Naive thymus-derived CD8-positive, alpha-beta T cell (primary cell): ENCODE data around the gene SPRR1B. TPM values are rescaled to one million over a fixed set of nuclear protein-coding genes. Genes with fewer than 3 reads are reported as not detected.
"Not testable (repeated sequence)": the region's sequence is repeated elsewhere in the genome, so short reads cannot be mapped to it uniquely, and the experiment has no call there.

Experiments
- ATAC-seq, 2 donors: fragments of 150-1000 bp; cut with Tn5 transposase in 1 of 2; sonication (Bioruptor Pico), chemical (Tn5 transposase) in 1 of 2; 1 replicate in 1 of 2; 2 replicates in 1 of 2; pipeline ENCODE4 v1.10.0; 2021; ENCODE audit warnings: mild to moderate bottlenecking in 2 of 2, moderate library complexity in 2 of 2
- POLR2A ChIA-PET: fragments of 350-600 bp; sonication (Branson Sonifier 250); formaldehyde crosslinking; loops from one replicate; lab custom pipeline; 2021; ENCODE audit warnings: antibody characterized with exemption; lab: Charles Lee
- DNase-seq, 10 donors: peaks; one replicate each; pipeline versions ENCODE4 v3.0.0 to v3.0.0-alpha.2; 2020 to 2022
- H3K27ac Mint-ChIP-seq, 10 donors: one replicate each; pipeline ENCODE4 v1.8.0; 2020 to 2022; ENCODE audit warnings: mild to moderate bottlenecking in 10 of 10, mixed read lengths in 10 of 10, moderate library complexity in 4 of 10, inconsistent platforms in 1 of 10
- H3K27me3 Mint-ChIP-seq, 5 donors: one replicate each; pipeline ENCODE4 v1.8.0; 2021 to 2022; ENCODE audit warnings: mixed read lengths in 5 of 5
- H3K36me3 Mint-ChIP-seq, 3 donors: one replicate each; pipeline ENCODE4 v1.8.0; 2020 to 2022; ENCODE audit warnings: mixed read lengths in 3 of 3, mild to moderate bottlenecking in 2 of 3, inconsistent platforms in 1 of 3
- H3K4me1 Mint-ChIP-seq, 4 donors: one replicate each; pipeline ENCODE4 v1.8.0; 2021 to 2022; ENCODE audit warnings: mixed read lengths in 4 of 4
- H3K4me3 Mint-ChIP-seq, 10 donors: one replicate each; pipeline ENCODE4 v1.8.0; 2020 to 2022; ENCODE audit warnings: mild to moderate bottlenecking in 10 of 10, mixed read lengths in 10 of 10, moderate library complexity in 6 of 10, inconsistent platforms in 1 of 10
- H3K9me3 Mint-ChIP-seq, 9 donors: one replicate each; pipeline ENCODE4 v1.8.0; 2020 to 2022; ENCODE audit warnings: mixed read lengths in 9 of 9, mild to moderate bottlenecking in 3 of 9, inconsistent platforms in 1 of 9, moderate library complexity in 1 of 9
- polyA plus RNA-seq, 3 donors: library from polyadenylated mRNA; unstranded; fragments of 300-500 nt; fragmentation: Illumina TruSeq; gene quantifications; one replicate each; pipeline ENCODE4 v1.2.3, GENCODE V29; 2021
- total RNA-seq, 8 experiments: library from RNA in 2 of 8; stranded (reverse) in 2 of 8; gene quantifications; one replicate each; pipeline ENCODE4 v1.2.3 and lab custom pipeline; 2021 to 2026

The SPRR1B gene
- total and polyA plus RNA-seq, 5 experiments from 2014 or later, result not detected

DNA sequence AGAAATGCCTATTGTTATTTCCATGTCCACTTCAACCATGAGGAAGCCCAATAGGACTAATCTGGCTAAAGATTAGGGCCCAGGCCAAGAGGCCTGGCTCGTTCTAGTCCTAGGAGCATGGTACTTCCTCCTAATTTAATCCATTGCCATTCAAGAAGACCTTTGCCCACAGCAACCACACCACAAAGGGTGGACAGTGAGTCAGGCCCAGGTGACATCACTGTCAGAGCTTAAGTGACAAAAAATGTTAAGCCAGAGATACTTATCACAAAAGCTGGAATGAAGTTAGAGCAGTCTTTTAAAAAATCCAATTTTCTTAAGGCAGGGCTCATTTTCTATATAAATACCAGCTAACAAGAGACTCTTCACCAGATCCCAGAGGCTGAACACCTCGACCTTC, 29.6 kb upstream of the SPRR1B start, which contains the start of gene SPRR3:
Gene SPRR3, plus strand, starts transcription at position 368 of the 400 bp plus-strand sequence. CDS start 1,272 bp downstream, outside the sequence.
- H3K27me3 Mint-ChIP-seq, result peaks cover 4 to 37% (median 13%) of the 10 kb centered on the region in 5 donors
- peaks cover 0 to 4% (median 0%) of the 10 kb centered on the region in 4 donors for H3K4me1 Mint-ChIP-seq
- DNase-seq (no peak), ATAC-seq (no peak)
- no peaks in the 10 kb centered on the region for H3K36me3 Mint-ChIP-seq
- no peak within 1 kb of the TSS for H3K27ac Mint-ChIP-seq
- H3K9me3 Mint-ChIP-seq, result peaks cover 0 to 8% (median 0%) of the 10 kb centered on the region in 9 donors
- POLR2A ChIA-PET, result no interaction called here
- no peak within 1 kb of the TSS for H3K4me3 Mint-ChIP-seq

DNA sequence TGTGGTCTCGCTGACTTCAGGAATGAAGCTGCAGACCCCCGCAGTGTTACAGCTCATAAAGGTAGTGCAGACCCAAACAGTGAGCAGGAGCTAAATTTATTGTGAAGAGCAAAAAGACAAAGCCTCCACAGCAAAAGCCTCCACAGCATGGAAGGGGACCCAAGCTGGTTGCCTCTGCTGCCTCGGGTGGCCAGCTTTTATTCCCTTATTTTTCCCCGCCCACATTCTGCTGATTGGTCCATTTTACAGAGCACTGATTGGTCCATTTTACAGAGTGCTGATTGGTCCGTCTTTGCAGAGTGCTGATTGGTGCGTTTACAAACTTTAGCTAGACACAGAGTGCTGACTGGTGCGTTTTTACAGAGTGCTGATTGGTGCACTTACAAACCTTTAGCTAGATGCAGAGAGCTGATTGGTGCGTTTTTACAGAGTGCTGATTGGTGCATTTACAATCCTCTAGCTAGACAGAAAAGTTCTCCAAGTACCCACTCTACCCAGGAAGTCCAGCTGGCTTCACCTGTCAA, 19.7 kb upstream of the SPRR1B start:
- H3K4me1 Mint-ChIP-seq, H3K27ac Mint-ChIP-seq, DNase-seq, H3K4me3 Mint-ChIP-seq, H3K36me3 Mint-ChIP-seq, H3K9me3 Mint-ChIP-seq, POLR2A ChIA-PET, ATAC-seq: not testable (repeated sequence)
- H3K27me3 Mint-ChIP-seq, result peaks cover 1 to 32% (median 6%) of the 10 kb centered on the region in 5 donors

DNA sequence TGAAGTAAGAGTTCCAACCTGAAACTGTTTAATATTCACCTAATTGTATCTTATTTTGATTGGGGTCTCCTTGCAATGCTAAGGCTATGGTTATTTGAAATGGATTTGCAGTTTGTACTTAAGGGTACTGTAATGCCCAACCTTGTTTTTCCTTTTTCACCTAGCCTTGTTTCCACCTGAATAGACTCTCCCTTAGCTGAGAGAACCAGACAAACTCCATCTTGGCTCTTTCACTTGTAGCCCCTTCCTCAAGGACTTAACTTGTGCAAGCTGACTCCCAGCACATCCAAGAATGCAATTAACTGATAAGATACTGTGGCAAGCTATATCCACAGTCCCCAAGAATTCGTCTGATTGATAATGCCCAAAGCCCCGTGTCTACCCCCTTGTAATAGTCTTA, 9.2 kb upstream of the SPRR1B start:
- DNase-seq, H3K4me1 Mint-ChIP-seq, H3K9me3 Mint-ChIP-seq, H3K36me3 Mint-ChIP-seq, ATAC-seq, POLR2A ChIA-PET, H3K27ac Mint-ChIP-seq, H3K4me3 Mint-ChIP-seq: not testable (repeated sequence)
- peaks cover 20 to 75% (median 38%) of the 10 kb centered on the region in 5 donors for H3K27me3 Mint-ChIP-seq

DNA sequence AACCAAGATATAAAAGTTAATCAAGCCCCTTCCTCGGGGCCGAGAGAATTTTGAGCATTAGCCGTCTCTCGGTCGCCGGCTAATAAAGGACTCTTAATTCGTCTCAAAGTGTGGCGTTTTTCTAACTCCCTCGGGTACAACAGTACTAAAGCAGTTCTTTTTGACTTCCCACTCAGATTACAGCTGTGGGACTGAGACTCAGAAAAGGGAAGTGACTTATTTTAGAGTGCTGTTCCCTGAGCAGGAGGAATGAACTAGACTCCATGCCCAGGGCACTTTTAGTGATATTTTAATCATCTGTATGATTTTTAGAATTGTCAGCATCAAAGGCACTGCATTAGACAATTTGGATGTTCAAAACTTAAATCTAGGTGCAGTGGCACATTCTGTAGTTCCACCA, 8.7 kb upstream of the SPRR1B start:
- H3K4me3 Mint-ChIP-seq, DNase-seq, H3K27ac Mint-ChIP-seq, ATAC-seq, POLR2A ChIA-PET, H3K4me1 Mint-ChIP-seq, H3K36me3 Mint-ChIP-seq, H3K9me3 Mint-ChIP-seq: not testable (repeated sequence)
- H3K27me3 Mint-ChIP-seq, result peaks cover 21 to 73% (median 38%) of the 10 kb centered on the region in 5 donors

DNA sequence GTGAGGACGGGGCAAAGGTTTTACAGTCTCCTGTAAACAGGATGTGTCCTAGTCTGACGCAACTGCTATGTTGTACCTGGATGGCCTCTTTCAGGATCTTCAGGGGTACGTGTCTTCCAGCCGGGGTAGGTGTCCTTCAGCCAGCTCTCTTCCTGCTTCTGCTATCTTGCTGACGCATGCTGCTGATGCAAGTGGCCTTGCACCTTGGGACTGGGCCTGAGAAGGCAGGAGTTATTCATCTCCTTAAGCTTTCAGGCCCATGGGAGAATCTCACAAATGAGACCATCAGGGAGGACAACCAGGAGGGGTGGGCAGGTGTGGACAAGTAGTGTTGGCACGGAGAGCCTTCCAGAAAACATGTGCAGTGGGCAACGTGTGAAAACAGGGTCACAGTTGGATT, 7.9 kb upstream of the SPRR1B start:
- Mint-ChIP-seq H3K27ac (no peak overlapping the region), H3K4me1 (peaks cover 0 to 2% (median 0%) of the 10 kb centered on the region in 4 donors), H3K27me3 (peaks cover 21 to 70% (median 37%) of the 10 kb centered on the region in 5 donors), H3K9me3 (no peaks in the 10 kb centered on the region), H3K4me3 (no peak overlapping the region), H3K36me3 (no peaks in the 10 kb centered on the region)
- DNase-seq, result no peak
- ATAC-seq, result no peak
- POLR2A ChIA-PET, result no interaction called here

DNA sequence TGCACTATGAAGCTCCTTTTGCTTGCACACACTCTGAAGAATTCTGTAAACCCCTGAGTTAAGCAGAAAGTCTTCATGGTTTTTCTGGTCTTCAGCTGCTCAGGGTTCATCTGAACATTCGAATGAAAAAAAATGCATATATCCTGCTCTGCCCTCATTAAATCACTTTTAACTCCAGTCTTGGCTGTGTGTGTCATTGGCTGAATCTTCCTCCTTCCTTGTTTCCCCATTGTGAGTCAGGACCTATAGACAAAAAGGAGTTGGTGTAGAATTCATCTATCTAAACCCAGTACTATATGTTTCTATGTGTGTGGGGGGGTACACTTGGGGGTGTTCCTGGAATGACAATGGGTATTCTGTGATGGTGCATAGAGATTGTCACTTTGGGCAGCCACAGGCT, 6.6 kb upstream of the SPRR1B start:
- ATAC-seq (no peak), DNase-seq (no peak)
- Mint-ChIP-seq H3K27me3 (peaks cover 23 to 76% (median 37%) of the 10 kb centered on the region in 5 donors), H3K9me3 (peaks cover 0 to 5% (median 0%) of the 10 kb centered on the region in 9 donors), H3K4me1 (peaks cover 0 to 2% (median 0%) of the 10 kb centered on the region in 4 donors), H3K36me3 (peaks cover 0 to 4% (median 0%) of the 10 kb centered on the region in 3 donors), H3K27ac (no peak overlapping the region), H3K4me3 (no peak overlapping the region)
- POLR2A ChIA-PET, result no interaction called here

DNA sequence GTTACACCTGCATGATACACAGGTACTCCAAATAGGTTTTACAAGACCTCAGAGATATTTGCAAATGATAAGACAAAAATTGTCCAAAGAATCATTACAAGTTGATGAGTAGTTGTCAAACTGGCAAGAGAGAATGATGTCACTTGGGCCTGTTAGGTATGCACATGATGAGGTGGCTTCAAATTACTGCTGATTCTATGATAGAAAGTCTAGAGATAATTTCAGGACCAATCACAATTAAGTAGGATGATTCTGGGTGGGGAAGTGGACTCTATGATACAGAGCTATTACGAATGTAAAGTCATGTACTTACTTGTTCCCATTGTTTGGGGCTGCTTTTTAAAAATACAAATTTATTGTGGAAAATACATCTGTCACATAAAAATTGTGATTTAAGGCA, 5.2 kb upstream of the SPRR1B start:
- peaks cover 0 to 5% (median 0%) of the 10 kb centered on the region in 9 donors for H3K9me3 Mint-ChIP-seq
- H3K27me3 Mint-ChIP-seq, result peaks cover 19 to 76% (median 27%) of the 10 kb centered on the region in 5 donors
- no peak for DNase-seq
- H3K4me3 Mint-ChIP-seq, result no peak overlapping the region
- no peak overlapping the region for H3K27ac Mint-ChIP-seq
- ATAC-seq, result no peak
- POLR2A ChIA-PET, result no interaction called here
- peaks cover 0 to 4% (median 0%) of the 10 kb centered on the region in 3 donors for H3K36me3 Mint-ChIP-seq
- H3K4me1 Mint-ChIP-seq, result peaks cover 0 to 2% (median 0%) of the 10 kb centered on the region in 4 donors

DNA sequence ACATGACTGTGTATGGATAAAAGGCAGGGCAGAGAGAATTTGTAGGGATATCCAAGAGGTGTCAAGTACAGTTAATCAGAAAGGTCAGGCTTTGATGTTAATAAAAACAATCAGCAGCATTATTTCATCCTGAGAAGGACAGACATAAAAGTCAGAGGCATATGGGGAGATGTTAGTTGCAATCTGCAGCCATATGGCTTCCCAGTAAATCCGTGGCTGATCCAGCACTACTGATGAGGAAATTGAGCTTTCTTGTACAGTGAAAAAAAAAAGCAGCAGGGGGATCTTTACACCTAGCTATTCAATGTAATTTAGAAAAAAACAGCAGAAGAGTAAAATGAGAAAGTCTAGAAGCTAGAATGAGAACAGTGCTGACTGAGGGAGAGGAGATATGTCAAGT, 2.2 kb upstream of the SPRR1B start:
- Mint-ChIP-seq H3K27ac (no peak overlapping the region), H3K4me1 (peaks cover 0 to 3% (median 0%) of the 10 kb centered on the region in 4 donors), H3K36me3 (peaks cover 0 to 4% (median 0%) of the 10 kb centered on the region in 3 donors), H3K4me3 (no peak overlapping the region), H3K9me3 (peaks cover 0 to 5% (median 0%) of the 10 kb centered on the region in 9 donors), H3K27me3 (peaks cover 13 to 63% (median 26%) of the 10 kb centered on the region in 5 donors)
- ATAC-seq, result no peak
- POLR2A ChIA-PET, result no interaction called here
- no peak for DNase-seq

DNA sequence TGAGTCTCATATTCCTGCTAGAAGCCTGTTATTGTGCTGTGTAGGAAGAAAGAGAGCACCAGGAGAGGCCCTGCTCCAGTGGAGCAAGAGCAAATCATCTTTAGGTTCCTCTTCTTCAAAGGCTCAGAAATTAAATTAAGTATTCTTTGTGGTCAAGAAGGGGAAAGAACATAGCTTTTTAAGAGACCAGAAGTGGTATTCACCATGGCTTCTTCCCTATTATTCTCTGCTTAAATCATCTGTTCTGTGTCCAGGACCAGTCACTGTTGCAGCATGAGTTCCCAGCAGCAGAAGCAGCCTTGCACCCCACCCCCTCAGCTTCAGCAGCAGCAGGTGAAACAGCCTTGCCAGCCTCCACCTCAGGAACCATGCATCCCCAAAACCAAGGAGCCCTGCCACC, 1.1 kb downstream of the SPRR1B start:
- POLR2A ChIA-PET, result no interaction called here
- no peak overlapping the region for H3K4me3 Mint-ChIP-seq
- DNase-seq, result no peak
- H3K4me1 Mint-ChIP-seq, result peaks cover 0 to 3% (median 0%) of the 10 kb centered on the region in 4 donors
- no peak overlapping the region for H3K27ac Mint-ChIP-seq
- no peak for ATAC-seq
- H3K36me3 Mint-ChIP-seq, result peaks cover 0 to 4% (median 0%) of the 10 kb centered on the region in 3 donors
- H3K9me3 Mint-ChIP-seq, result peaks cover 0 to 5% (median 0%) of the 10 kb centered on the region in 9 donors
- H3K27me3 Mint-ChIP-seq, result peaks cover 13 to 45% (median 26%) of the 10 kb centered on the region in 5 donors

DNA sequence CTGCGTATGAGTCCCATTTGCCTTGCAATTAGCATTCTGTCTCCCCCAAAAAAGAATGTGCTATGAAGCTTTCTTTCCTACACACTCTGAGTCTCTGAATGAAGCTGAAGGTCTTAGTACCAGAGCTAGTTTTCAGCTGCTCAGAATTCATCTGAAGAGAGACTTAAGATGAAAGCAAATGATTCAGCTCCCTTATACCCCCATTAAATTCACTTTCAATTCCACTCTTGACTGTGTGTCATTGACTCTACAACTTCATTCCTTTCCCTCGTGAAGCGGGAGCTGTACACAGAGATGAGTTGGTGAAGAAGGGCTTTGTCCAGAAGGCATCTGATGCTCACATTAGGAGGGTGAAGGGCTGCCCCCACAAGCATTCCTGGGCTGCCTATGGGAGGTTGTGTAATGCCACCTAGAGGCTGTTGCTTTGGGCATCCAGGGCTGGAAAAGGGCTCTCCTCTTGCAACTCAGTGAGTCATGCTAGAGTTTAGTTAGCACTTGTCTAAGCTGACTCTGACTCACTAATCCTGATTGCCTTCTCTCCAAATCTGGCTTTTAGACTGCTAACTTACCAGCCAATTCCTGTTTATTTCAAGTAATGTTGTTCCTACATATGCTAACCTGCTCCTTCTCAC, 1.8 kb downstream of the SPRR1B start:
- H3K9me3 Mint-ChIP-seq, result peaks cover 0 to 5% (median 0%) of the 10 kb centered on the region in 9 donors
- H3K4me1 Mint-ChIP-seq, result peaks cover 0 to 3% (median 0%) of the 10 kb centered on the region in 4 donors
- POLR2A ChIA-PET, result no interaction called here
- no peak for ATAC-seq
- peaks cover 0 to 4% (median 0%) of the 10 kb centered on the region in 3 donors for H3K36me3 Mint-ChIP-seq
- DNase-seq, result no peak
- H3K27ac Mint-ChIP-seq, result no peak overlapping the region
- peaks cover 13 to 49% (median 28%) of the 10 kb centered on the region in 5 donors for H3K27me3 Mint-ChIP-seq
- no peak overlapping the region for H3K4me3 Mint-ChIP-seq

DNA sequence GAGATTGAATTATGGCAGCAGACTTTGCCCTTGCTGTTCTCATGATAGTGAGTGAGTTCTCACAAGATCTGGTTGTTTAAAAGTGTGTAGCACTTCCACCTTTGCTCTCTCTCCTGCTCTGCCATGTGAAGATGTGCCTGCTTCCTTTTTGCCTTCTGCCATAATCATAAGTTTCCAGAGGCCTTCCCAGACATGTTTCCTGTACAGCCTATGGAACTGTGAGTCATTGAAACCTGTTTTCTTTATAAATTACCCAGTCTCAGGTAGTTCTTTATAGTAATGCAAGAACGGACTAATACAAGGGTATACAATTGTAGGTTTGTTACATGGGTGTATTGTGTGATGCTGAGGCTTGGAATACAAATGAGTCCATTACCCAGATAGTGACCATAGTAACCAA, 4.2 kb downstream of the SPRR1B start:
- Mint-ChIP-seq H3K9me3 (peaks cover 0 to 3% (median 0%) of the 10 kb centered on the region in 9 donors), H3K4me3 (no peak overlapping the region), H3K36me3 (no peaks in the 10 kb centered on the region), H3K4me1 (peaks cover 0 to 3% (median 0%) of the 10 kb centered on the region in 4 donors), H3K27ac (no peak overlapping the region), H3K27me3 (peaks cover 9 to 39% (median 21%) of the 10 kb centered on the region in 5 donors)
- ATAC-seq (no peak), DNase-seq (no peak)
- POLR2A ChIA-PET, result no interaction called here

DNA sequence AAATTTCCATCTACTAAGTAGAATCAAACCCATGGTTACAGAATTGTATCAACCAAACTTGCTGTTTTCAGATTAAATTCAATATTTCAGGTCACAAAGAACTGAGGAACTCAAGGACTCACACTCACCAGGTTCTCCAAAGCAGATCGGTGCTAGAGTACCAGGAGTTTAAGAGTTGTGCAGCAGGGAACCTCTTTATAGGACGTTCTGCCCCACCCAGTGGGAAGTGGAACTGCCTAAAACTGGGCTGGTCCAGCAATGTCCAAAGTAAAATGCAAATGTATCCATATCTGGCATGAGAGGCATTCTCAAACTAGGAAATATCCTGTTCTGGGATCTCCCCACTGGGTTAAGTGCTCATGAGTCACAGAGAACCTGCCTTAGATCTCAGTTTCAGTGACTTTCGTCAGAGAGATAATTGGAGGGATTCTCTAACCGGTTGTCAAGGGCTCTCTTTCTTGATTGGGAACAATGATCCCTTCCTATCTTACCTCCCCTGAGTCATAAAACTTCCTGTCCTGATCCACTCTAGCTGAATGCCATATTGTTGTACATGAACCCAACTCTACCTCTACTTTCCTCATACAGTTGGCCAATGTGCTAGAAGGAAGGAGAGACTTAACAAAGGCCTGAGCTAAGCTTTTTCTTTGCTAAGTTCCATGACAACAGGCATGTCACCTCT, 10.1 kb downstream of the SPRR1B start, which contains the start of gene SPRR2D:
Gene SPRR2D, minus strand, starts transcription at position 171 of the 682 bp plus-strand sequence. CDS start 774 bp downstream, outside the sequence.
- POLR2A ChIA-PET, result no interaction called here
- peaks cover 0 to 3% (median 0%) of the 10 kb centered on the region in 9 donors for H3K9me3 Mint-ChIP-seq
- H3K27ac Mint-ChIP-seq, result no peak within 1 kb of the TSS
- DNase-seq (no peak), ATAC-seq (no peak)
- peaks cover 28 to 50% (median 38%) of the 10 kb centered on the region in 5 donors for H3K27me3 Mint-ChIP-seq
- H3K36me3 Mint-ChIP-seq, result no peaks in the 10 kb centered on the region
- no peak within 1 kb of the TSS for H3K4me3 Mint-ChIP-seq
- H3K4me1 Mint-ChIP-seq, result no peaks in the 10 kb centered on the region

DNA sequence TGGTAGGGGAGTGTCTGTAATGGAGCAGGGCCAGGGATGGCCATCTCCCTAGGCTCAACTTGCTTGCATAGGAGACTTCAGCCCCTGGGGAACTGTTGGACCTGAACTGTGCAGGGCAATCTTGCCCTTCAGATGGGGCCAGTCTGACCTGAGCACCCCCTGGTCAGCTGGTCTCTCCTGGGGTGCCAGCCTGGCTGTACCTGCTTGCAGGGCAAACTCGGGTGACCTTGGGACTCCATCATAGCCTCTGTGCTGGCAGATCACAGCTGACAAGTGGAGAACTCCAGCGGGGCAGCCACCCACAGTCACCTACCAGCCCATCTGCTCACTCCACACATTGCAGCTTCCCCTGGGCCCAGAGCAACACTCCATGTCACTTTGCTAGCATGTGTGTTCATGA, 18.2 kb downstream of the SPRR1B start:
- no peak overlapping the region for H3K4me3 Mint-ChIP-seq
- no peak overlapping the region for H3K27ac Mint-ChIP-seq
- ATAC-seq, result no peak
- POLR2A ChIA-PET, result no interaction called here
- peaks cover 20 to 52% (median 40%) of the 10 kb centered on the region in 5 donors for H3K27me3 Mint-ChIP-seq
- H3K4me1 Mint-ChIP-seq, result no peaks in the 10 kb centered on the region
- no peak for DNase-seq
- no peaks in the 10 kb centered on the region for H3K36me3 Mint-ChIP-seq
- H3K9me3 Mint-ChIP-seq, result peaks cover 0 to 11% (median 0%) of the 10 kb centered on the region in 9 donors
